Vagina (tissue), 2 donors: Measurements from ENCODE around the gene LCORL.

Experiments
- CTCF ChIP-seq, 3 experiments: fragments of 450-650 bp in 2 of 3; fragments of 200-600 bp in 1 of 3; sonication (generic) in 1 of 3; IDR thresholded peaks; one replicate each; pipeline ENCODE4 v1.5.1; 2017 to 2019; ENCODE audit warnings: antibody characterized with exemption in 3 of 3, mild to moderate bottlenecking in 2 of 3, moderate library complexity in 2 of 3
- POLR2A ChIP-seq, 2 donors: fragments of 450-650 bp; IDR thresholded peaks; one replicate each; pipeline ENCODE4 v1.6.1; 2017; ENCODE audit warnings: antibody characterized with exemption in 2 of 2, mild to moderate bottlenecking in 2 of 2, moderate library complexity in 2 of 2

GRCh38 chr4:18022572-18023050, 1.1 kb upstream of the LCORL start:
- TF ChIP-seq POLR2A (IDR thresholded peaks at IDR 0.05): no peak
- TF ChIP-seq CTCF (IDR thresholded peaks at IDR 0.05): no peak
